IPS-18a (cell line): ENCODE measurements around the gene NSUN7.
"Not testable (repeated sequence)": the region's sequence is repeated elsewhere in the genome, so short reads cannot be mapped to it uniquely, and the experiment has no call there.

Source experiments
- H3K27ac ChIP-seq: one replicate; pipeline ENCODE4 v1.5.1; 2013; ENCODE audit warnings: low read length
- H3K27me3 ChIP-seq: one replicate; pipeline ENCODE4 v1.6.1; 2013; ENCODE audit warnings: mild to moderate bottlenecking, low read length; ENCODE audit not compliant: control insufficient read depth, insufficient read depth
- H3K36me3 ChIP-seq: one replicate; pipeline ENCODE4 v1.6.1; 2013; ENCODE audit warnings: low read depth, low read length; ENCODE audit not compliant: control insufficient read depth
- H3K4me1 ChIP-seq: one replicate; pipeline ENCODE4 v1.6.1; 2013; ENCODE audit warnings: low read depth, low read length; ENCODE audit not compliant: control insufficient read depth
- H3K4me3 ChIP-seq: one replicate; pipeline ENCODE4 v1.5.1; 2013; ENCODE audit warnings: low read length
- H3K9ac ChIP-seq: one replicate; pipeline ENCODE4 v1.6.1; 2013; ENCODE audit warnings: mild to moderate bottlenecking, low read length, moderate library complexity
- H3K9me3 ChIP-seq: one replicate; pipeline ENCODE4 v1.6.1; 2013; ENCODE audit warnings: low read depth, low read length; ENCODE audit not compliant: control insufficient read depth

NSUN7 gene

GRCh38 chr4:40788331-40788730 is 38.6 kb downstream of the NSUN7 start:
- H3K36me3 ChIP-seq = no peaks in the 10 kb centered on the region
- no peak overlapping the region for H3K9ac ChIP-seq
- H3K4me3 ChIP-seq = no peak overlapping the region
- no peaks in the 10 kb centered on the region for H3K9me3 ChIP-seq
- H3K4me1 ChIP-seq = no peaks in the 10 kb centered on the region
- H3K27me3 ChIP-seq = no peaks in the 10 kb centered on the region
- H3K27ac ChIP-seq = no peak overlapping the region

GRCh38 chr4:40789031-40789430 is 39.3 kb downstream of the NSUN7 start:
- H3K27ac ChIP-seq = no peak overlapping the region
- no peaks in the 10 kb centered on the region for H3K9me3 ChIP-seq
- no peak overlapping the region for H3K9ac ChIP-seq
- no peaks in the 10 kb centered on the region for H3K27me3 ChIP-seq
- no peaks in the 10 kb centered on the region for H3K4me1 ChIP-seq
- no peak overlapping the region for H3K4me3 ChIP-seq
- H3K36me3 ChIP-seq = no peaks in the 10 kb centered on the region

- no peak overlapping the region for H3K4me3 ChIP-seq
- no peaks in the 10 kb centered on the region for H3K9me3 ChIP-seq
- H3K36me3 ChIP-seq = no peaks in the 10 kb centered on the region
- no peaks in the 10 kb centered on the region for H3K4me1 ChIP-seq
- no peak overlapping the region for H3K9ac ChIP-seq
- no peak overlapping the region for H3K27ac ChIP-seq
- H3K27me3 ChIP-seq = no peaks in the 10 kb centered on the region
Observed at GRCh38 chr4:40789771-40790170, 40.0 kb downstream of the NSUN7 start.

GRCh38 chr4:40800064-40800463 is 50.3 kb downstream of the NSUN7 start:
- H3K27ac ChIP-seq = no peak overlapping the region
- H3K36me3 ChIP-seq = no peaks in the 10 kb centered on the region
- no peak overlapping the region for H3K4me3 ChIP-seq

GRCh38 chr4:40804598-40804997 is 54.8 kb downstream of the NSUN7 start:
- Histone ChIP-seq H3K4me1 (no peaks in the 10 kb centered on the region), H3K27me3 (no peaks in the 10 kb centered on the region), H3K27ac (no peak overlapping the region), H3K4me3 (no peak overlapping the region), H3K9ac (no peak overlapping the region), H3K9me3 (no peaks in the 10 kb centered on the region), H3K36me3 (no peaks in the 10 kb centered on the region)

More at GRCh38 chr4:40800064-40800463, 50.3 kb downstream of the NSUN7 start:
- no peak overlapping the region for H3K9ac ChIP-seq
- no peaks in the 10 kb centered on the region for H3K27me3 ChIP-seq
- H3K9me3 ChIP-seq = no peaks in the 10 kb centered on the region
- no peaks in the 10 kb centered on the region for H3K4me1 ChIP-seq

GRCh38 chr4:40808926-40809457 is 59.2 kb downstream of the NSUN7 start:
- Histone ChIP-seq H3K27me3 (no peaks in the 10 kb centered on the region), H3K27ac (no peak overlapping the region), H3K4me1 (no peaks in the 10 kb centered on the region), H3K9me3 (no peaks in the 10 kb centered on the region), H3K9ac (no peak overlapping the region), H3K36me3 (peaks cover 11% of the 10 kb centered on the region), H3K4me3 (no peak overlapping the region)

GRCh38 chr4:40811956-40812355 is 62.2 kb downstream of the NSUN7 start:
- Histone ChIP-seq H3K27me3 (no peaks in the 10 kb centered on the region), H3K36me3 (peaks cover 38% of the 10 kb centered on the region), H3K27ac (no peak overlapping the region), H3K9ac (no peak overlapping the region), H3K4me3 (no peak overlapping the region), H3K9me3 (no peaks in the 10 kb centered on the region), H3K4me1 (no peaks in the 10 kb centered on the region)

- Histone ChIP-seq H3K36me3 (peaks cover 39% of the 10 kb centered on the region), H3K27ac (no peak overlapping the region), H3K9ac (no peak overlapping the region), H3K4me3 (no peak overlapping the region), H3K4me1 (no peaks in the 10 kb centered on the region), H3K27me3 (no peaks in the 10 kb centered on the region), H3K9me3 (no peaks in the 10 kb centered on the region)
Observed at GRCh38 chr4:40812386-40812785, 62.6 kb downstream of the NSUN7 start.

- H3K36me3 ChIP-seq = peaks cover 43% of the 10 kb centered on the region
- H3K27ac ChIP-seq = no peak overlapping the region
- H3K4me1 ChIP-seq = no peaks in the 10 kb centered on the region
- no peaks in the 10 kb centered on the region for H3K9me3 ChIP-seq
- H3K27me3 ChIP-seq = no peaks in the 10 kb centered on the region
- no peak overlapping the region for H3K9ac ChIP-seq
- no peak overlapping the region for H3K4me3 ChIP-seq
Observed at GRCh38 chr4:40812856-40813255, 63.1 kb downstream of the NSUN7 start.

GRCh38 chr4:40817157-40817556 is 67.4 kb downstream of the NSUN7 start:
- H3K27me3 ChIP-seq, H3K4me3 ChIP-seq, H3K4me1 ChIP-seq, H3K9me3 ChIP-seq, H3K27ac ChIP-seq, H3K9ac ChIP-seq: not testable (repeated sequence)
- peaks cover 62% of the 10 kb centered on the region for H3K36me3 ChIP-seq

GRCh38 chr4:40820101-40820500 is 70.3 kb downstream of the NSUN7 start:
- H3K4me3 ChIP-seq = no peak overlapping the region
- no peaks in the 10 kb centered on the region for H3K27me3 ChIP-seq
- H3K36me3 ChIP-seq = peaks cover 59% of the 10 kb centered on the region

GRCh38 chr4:40822420-40823166 is 72.8 kb downstream of the NSUN7 start:
- no peaks in the 10 kb centered on the region for H3K27me3 ChIP-seq
- H3K4me1 ChIP-seq = no peaks in the 10 kb centered on the region
- H3K9me3 ChIP-seq = no peaks in the 10 kb centered on the region
- H3K9ac ChIP-seq = no peak overlapping the region
- peaks cover 61% of the 10 kb centered on the region for H3K36me3 ChIP-seq
- H3K4me3 ChIP-seq = no peak overlapping the region
- H3K27ac ChIP-seq = no peak overlapping the region

More at GRCh38 chr4:40820101-40820500, 70.3 kb downstream of the NSUN7 start:
- Histone ChIP-seq H3K9ac (no peak overlapping the region), H3K9me3 (no peaks in the 10 kb centered on the region), H3K4me1 (no peaks in the 10 kb centered on the region), H3K27ac (no peak overlapping the region)
